NCI-H510A (cell line): ENCODE data around the gene NT5DC1.

Experiments
- DNase-seq: peaks from one replicate; lab custom pipeline; 2025; lab: John Stamatoyannopoulos, UW

NT5DC1 gene

GRCh38 chr6:116246089-116246488 lies 145.4 kb downstream of the NT5DC1 start:
- no peak for DNase-seq

GRCh38 chr6:116247285-116247684 lies 146.6 kb downstream of the NT5DC1 start:
- no peak for DNase-seq

GRCh38 chr6:116248577-116248976 lies 147.9 kb downstream of the NT5DC1 start:
- no peak for DNase-seq

GRCh38 chr6:116251568-116252384 lies 151.1 kb downstream of the NT5DC1 start:
- no peak for DNase-seq

- DNase-seq, result no peak
These were observed 152.5 kb downstream of the NT5DC1 start for GRCh38 chr6:116253188-116253504.

- DNase-seq, result peak; percentile 78
These were observed 153.0 kb downstream of the NT5DC1 start, which contains the start of gene TSPYL4 for GRCh38 chr6:116253505-116254296. TSS of gene TSPYL4 (minus strand) at chr6:116254075. CDS start at chr6:116254008, 67 bp downstream.

- DNase-seq, result no peak
These were observed 153.8 kb downstream of the NT5DC1 start for GRCh38 chr6:116254297-116255056.

- DNase-seq, result no peak
These were observed 154.7 kb downstream of the NT5DC1 start for GRCh38 chr6:116255246-116255800.

- DNase-seq, result no peak
These were observed 156.0 kb downstream of the NT5DC1 start for GRCh38 chr6:116256694-116257093.

GRCh38 chr6:116258520-116258919 lies 157.9 kb downstream of the NT5DC1 start:
- no peak for DNase-seq

- no peak for DNase-seq
These were observed 162.7 kb downstream of the NT5DC1 start for GRCh38 chr6:116263353-116263752.

- DNase-seq, result no peak
These were observed 164.6 kb downstream of the NT5DC1 start for GRCh38 chr6:116265041-116265829.

GRCh38 chr6:116266803-116267202 lies 166.2 kb downstream of the NT5DC1 start:
- no peak for DNase-seq

GRCh38 chr6:116267836-116268588 lies 167.4 kb downstream of the NT5DC1 start:
- DNase-seq, result no peak

- no peak for DNase-seq
These were observed 168.1 kb downstream of the NT5DC1 start for GRCh38 chr6:116268589-116269293.

GRCh38 chr6:116271149-116271708 lies 170.6 kb downstream of the NT5DC1 start:
- no peak for DNase-seq

GRCh38 chr6:116277124-116277523 lies 176.5 kb downstream of the NT5DC1 start:
- no peak for DNase-seq

GRCh38 chr6:116278481-116278829 lies 177.8 kb downstream of the NT5DC1 start:
- DNase-seq, result no peak

GRCh38 chr6:116278854-116279231 lies 178.2 kb downstream of the NT5DC1 start:
- no peak for DNase-seq
